ENCODE measurements around the gene ZNF524.

- TF ChIP-seq CTCF (conservative IDR thresholded peaks at IDR 0.05; ENCODE audit: low read length) (no peak), EZH2phosphoT487 (IDR thresholded peaks at IDR 0.05; ENCODE audit: borderline replicate concordance, low read depth, low read length) (no peak)
These were observed 33.3 kb upstream of the ZNF524 start for GRCh38 chr19:55566823-55567222.

All from OCI-LY7 (cell line).